DMS53 treated with DMSO at 0.1 percent for 48 hours (cell line): ENCODE data around the gene PLA2G2C.
"Not testable (repeated sequence)": the region's sequence is repeated elsewhere in the genome, so short reads cannot be mapped to it uniquely, and the experiment has no call there.

Experiments
- DNase-seq: peaks from one replicate; lab custom pipeline; 2025; ENCODE audit not compliant: unreplicated experiment; lab: John Stamatoyannopoulos, UW

The PLA2G2C gene

GRCh38 chr1:20185834-20186782 lies at the start of gene PLA2G2C, which contains the start of gene UBXN10:
PLA2G2C (minus strand) TSS chr1:20186518; CDS start chr1:20177363, 9,155 bp downstream.
UBXN10 (plus strand) TSS chr1:20186096; CDS start chr1:20190562, 4,466 bp downstream.
- no peak for DNase-seq

DNA sequence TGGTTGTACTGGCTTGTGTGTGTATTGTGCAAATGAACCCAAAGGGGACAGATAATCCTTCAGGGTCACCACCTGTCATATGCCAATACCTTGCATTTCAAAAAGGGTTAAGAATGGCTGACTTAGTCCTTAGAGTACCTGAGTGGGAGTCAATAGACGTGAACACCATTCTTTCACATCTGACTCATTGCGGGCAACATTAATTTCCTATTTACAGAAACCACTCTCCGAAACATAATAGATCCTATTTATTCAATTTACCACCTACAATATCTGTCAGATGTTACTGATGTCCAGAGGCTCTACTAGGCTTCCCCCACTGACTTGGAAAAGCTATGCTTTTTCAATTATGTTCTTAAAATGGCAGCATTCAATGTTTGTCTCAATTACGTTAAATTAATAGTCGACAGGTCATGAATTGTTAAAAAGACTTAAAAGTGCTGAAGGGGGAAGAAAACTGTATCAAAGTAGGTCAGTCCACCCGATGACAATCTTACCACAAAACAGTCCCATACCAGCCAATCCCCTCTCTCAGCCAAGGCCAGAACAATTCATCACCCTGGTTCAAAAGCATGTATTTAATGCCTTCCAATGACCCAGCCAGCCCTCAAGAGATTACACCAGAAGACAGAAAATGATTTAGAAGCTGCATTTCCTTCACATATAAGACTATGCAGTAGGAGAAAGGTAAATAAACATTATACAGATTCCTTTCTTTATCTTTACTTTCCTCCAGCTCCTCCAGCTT lies 48.6 kb upstream of the PLA2G2C start:
- DNase-seq, result no peak

DNA sequence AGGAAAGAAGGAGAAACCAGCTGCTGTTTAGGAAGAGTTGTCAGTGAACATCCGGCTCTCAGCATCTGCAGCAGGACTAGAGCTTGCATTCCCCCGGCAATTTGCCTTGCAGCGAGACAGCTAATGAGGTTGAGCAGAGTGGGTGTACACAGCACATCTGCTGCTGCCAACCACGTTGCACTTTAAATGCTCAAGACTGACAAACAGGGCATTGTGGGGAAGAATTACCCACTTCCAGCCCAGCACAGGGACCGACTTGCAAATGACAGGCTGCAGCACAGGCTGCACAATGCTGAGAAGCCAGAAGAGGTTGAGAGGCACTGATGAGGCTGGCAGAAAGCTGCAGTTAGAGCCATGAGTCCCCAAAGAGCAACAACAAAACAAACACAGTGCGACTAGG lies 47.5 kb upstream of the PLA2G2C start:
- DNase-seq, result no peak

DNA sequence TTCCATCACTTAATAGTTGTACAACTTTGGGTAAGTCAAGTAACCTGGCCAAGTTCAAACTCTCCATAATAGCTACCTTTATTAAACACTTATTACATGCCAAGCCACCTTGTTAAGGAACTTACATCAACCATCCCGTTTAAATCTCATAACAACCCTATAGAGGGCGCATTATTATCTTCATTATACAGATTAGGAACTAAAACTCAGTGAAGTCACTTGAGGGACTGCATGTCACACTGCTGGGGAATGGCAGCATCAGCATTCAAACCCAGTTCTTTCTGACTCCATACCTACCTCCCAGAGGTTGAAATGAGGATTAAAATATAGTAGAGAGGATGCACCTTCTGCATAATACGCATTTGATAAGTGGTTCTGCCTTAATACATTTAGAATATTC lies 47.1 kb upstream of the PLA2G2C start:
- no peak for DNase-seq

DNA sequence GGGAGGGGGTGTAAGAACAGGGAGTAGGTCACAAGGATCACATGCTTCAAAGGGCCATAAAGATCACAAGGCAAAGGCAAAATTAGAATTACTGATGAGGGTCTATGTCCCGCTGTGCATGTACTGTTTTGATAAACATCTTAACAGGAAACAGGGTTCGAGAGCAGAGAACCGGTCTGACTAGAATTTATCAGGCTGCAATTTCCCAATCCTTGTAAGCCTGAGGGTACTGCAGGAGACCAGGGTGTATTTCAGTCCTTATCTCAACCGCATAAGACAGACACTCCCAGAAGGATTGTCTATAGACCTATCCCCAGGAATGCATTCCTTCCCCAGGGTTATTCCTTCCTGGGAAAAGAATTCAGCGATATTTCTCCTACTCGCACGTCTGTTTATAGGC lies 46.2 kb upstream of the PLA2G2C start:
- not testable (repeated sequence) for DNase-seq

DNA sequence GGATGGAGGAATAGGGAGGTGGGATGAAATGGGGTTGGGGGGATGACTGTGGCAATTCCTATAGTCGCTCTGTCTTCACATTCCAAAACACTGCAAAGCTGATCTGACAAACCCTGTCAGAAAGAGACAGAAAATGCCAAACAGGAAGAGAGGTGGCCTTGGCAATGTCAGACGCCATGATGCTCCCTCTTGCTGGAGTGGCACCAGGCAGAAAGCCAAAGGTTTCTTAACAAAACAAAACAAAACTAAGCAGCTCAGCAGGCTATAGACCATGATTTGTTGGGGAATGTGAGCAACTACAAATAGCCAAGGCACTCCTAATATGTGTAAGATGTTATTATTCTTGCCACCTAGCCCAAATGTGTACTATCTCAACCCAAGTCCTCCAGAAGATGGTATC lies 42.9 kb upstream of the PLA2G2C start:
- DNase-seq, result no peak

DNA sequence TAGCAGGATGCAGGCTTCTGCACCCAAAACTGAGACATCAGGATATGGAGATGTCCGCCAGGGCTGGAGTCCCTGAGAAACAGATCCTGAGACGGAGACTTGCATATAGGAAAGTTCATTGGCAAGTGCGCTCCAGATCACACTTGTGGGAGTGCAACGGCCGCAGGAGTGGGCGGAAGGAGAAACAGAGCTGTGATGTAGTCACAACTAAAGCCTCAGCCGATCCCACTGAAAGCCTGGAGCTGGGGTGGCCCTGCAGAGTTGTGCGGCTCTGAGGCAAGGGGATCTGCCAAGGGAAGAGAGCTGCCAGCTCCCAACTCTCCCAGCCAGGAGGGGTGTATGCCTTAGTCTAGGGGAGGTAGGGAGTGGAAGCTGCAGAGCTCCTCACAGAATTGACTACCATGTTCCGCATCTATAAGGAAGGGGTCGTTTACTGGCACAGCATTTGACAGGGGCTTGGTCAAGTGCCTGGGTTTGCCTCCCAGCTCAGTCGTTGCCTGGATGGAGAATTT lies 42.1 kb upstream of the PLA2G2C start:
- no peak for DNase-seq

GRCh38 chr1:20227704-20228103 lies 41.4 kb upstream of the PLA2G2C start:
- DNase-seq, result no peak

DNA sequence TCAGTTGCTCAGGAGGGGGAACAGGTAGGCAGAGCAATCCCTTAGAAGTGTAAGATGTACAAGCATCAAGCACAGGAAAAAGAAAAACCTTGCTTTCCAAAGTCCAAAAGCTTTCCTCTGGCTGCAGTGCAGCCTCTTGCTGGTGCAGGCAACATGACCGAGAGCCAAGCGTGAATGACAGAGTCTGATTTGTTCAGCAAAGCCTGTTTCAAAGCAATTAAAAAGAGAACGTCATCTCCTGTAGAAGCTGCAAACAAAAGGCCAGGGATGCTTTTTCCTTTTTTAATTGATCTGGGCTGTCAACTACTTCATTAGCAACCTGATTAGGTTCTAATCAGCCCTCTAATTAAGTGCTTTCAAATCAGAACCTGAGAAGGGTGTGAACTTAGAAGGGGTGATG lies 38.2 kb upstream of the PLA2G2C start:
- DNase-seq, result no peak

- DNase-seq, result no peak
Measured at GRCh38 chr1:20223551-20224419, 37.5 kb upstream of the PLA2G2C start.

DNA sequence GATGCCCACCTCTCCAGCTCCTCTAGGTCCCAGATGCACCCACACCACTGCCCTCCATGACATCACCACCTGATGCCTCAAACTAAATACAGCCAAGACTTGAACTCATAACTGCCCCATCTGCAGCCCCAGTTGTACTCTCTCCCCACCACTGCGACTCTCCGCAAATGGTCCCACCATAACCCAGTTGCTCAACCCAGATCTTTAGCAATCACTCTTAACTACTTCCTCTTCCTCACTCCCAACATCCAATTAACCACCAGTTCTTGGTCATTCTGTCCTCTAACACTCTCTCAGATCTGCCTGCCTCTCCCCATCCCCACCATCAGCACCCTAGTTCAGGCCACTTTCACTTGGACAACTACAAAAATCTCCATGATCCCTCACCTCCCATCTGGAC lies 36.8 kb upstream of the PLA2G2C start:
- no peak for DNase-seq

DNA sequence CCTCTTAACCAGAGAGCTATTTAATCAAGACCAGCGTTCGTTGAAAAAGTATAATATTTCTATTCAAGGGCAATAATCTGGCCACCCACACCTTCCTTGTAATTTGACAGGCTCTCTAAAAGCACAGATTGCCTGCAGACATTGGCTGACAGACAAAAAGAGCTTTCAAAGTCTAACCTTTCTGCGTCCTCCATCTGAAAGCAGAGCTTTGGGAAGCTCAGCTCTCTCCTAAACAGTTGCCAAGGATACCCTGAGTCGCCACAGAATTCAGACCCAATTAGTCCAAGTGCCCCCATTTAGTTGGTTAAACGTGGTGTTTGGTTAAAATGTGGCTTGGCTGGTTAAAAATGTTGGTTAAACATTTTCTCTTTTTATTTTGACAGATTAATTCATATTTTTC lies 33.7 kb upstream of the PLA2G2C start:
- DNase-seq, result no peak

DNA sequence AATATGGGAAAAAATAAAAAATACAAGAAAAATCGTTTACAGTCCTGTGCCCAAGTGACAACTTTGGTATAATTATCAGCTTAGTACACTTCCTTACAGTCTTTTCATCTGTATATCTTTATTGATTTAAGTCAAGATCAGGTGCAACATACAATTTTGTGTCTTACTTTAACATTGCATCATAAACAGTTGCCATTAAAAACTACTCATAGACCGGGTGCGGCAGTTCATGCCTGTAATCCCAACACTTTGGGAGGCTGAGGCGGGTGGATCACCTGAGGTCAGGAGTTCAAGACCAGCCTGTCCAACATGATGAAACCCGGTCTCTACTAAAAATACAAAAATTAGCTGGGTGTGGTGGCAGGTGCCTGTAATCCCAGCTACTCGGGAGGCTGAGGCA lies 32.7 kb upstream of the PLA2G2C start:
- not testable (repeated sequence) for DNase-seq

DNA sequence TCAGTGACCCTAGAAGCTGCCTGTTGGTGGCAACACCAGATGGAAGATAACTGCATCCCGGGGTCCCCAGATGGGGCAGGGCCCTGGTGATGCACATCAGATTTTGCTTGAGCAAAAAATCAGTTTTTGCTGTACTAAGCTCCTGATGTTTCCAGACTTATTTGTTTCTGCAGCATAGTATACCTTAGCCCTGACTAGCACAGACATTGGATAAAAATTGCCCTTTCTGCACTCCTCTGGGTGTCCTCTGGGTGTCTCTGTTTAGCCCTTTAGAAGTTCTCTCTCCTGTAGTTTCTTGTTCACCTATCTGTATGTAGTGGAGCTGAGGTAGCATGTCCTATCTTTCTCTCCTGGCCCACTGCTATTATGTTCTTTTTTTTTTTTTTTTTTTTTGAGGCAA lies 30.3 kb upstream of the PLA2G2C start:
- DNase-seq, result peak; percentile 36

DNA sequence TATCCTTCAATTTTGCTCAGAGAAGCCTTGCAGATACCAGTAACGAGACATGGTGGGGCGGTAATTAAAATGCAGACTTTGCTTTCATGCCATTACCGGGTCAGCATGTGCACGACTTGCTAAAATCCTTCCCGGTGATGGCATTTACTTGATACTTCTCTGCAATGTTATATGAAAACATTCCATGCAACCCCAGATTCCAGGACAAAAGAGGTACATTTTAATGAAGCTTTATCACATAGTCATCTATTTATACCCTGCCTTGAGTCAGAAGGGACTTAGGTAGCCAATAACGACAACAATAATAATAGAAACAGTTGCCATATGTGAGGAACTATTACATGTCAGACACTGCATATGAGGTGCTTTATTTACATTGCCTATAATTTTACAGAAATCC lies 29.4 kb upstream of the PLA2G2C start:
- no peak for DNase-seq

- peak; percentile 89 for DNase-seq
Measured at GRCh38 chr1:20212685-20213331, 26.5 kb upstream of the PLA2G2C start.

DNA sequence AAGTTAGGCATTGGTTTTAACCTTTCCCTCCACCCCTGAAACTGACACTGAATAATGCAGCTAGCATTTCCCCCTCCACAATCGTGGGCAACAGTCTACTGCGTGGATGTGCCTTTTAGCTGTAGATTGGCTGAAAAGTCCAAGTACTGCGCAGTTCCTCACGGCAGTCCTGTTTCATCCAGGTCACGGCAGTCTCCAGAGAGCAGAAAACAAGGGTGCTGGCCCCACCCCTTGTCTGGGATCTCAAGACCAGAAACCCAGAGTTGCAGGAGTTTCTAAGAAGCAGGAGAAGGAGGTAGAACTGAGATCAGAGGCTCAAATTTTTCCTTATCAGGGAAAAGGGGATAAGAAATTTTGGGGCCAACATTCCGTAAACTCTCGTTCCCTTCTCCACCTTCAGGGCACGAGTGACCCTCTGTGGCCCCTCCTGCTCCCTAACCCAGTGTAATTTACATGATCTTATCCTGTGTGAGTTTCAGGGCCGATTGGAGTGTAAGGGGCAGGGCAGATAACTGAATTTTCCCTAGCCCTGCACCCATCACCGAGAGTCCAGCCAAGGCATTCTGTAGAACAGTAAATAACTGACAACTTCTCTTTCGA lies 25.9 kb upstream of the PLA2G2C start:
- DNase-seq, result no peak

- no peak for DNase-seq
Measured at GRCh38 chr1:20211511-20211931, 25.2 kb upstream of the PLA2G2C start.

- no peak for DNase-seq
Measured at GRCh38 chr1:20210736-20211460, 24.6 kb upstream of the PLA2G2C start.
